ENCODE measurements around the gene SP140L. TPM values are rescaled to one million over a fixed set of nuclear protein-coding genes. Genes with fewer than 3 reads are reported as not detected.
"Not testable (repeated sequence)": the region's sequence is repeated elsewhere in the genome, so short reads cannot be mapped to it uniquely, and the experiment has no call there.

Gene SP140L
- total and polyA plus RNA-seq, 4 experiments from 2014 or later = 24.1 to 102 (median 67.9) TPM

GRCh38 chr2:230409316-230409715 is 82.3 kb downstream of the SP140L start:
- Mint-ChIP-seq H3K4me1 (peaks cover 36 to 66% (median 50%) of the 10 kb centered on the region in 4 donors), H3K36me3 (peaks cover 30 to 38% of the 10 kb centered on the region in 2 donors), H3K27ac (peak overlapping the region; percentile 78 to 99 (median 84))
- H3K4me3 Mint-ChIP-seq; H3K27me3 Mint-ChIP-seq; DNase-seq; H3K9me3 ChIP-seq (ENCODE audit: control insufficient read depth in 1 of 2, low read length in 2 of 2); intact Hi-C loops (cut with micrococcal nuclease); H3K4me3 ChIP-seq (ENCODE audit: low read length in 2 of 2); H3K9me3 Mint-ChIP-seq; H3K27me3 ChIP-seq (ENCODE audit: insufficient read depth, low read length): not testable (repeated sequence)
- ChIA-PET POLR2A (ENCODE audit: partially characterized antibody) (interaction anchor here (1.3 to 3.2 kb wide), 4 partner anchors 8 to 184 kb away, joined by 4 to 16 read pairs (median 8); partner anchors contain the start of gene SP140), CTCF (ENCODE audit: partially characterized antibody) (interaction anchor here (1.2 kb wide), 1 partner anchor 207 kb away, joined by 4 read pairs; no protein-coding TSS in a partner anchor)
- Histone ChIP-seq H3K36me3 (ENCODE audit: insufficient read depth, low read length) (peaks cover 12% of the 10 kb centered on the region), H3K4me1 (ENCODE audit: insufficient read depth, low read length) (peaks cover 51% of the 10 kb centered on the region), H3K27ac (ENCODE audit: low read depth, low read length) (peak overlapping the region; percentile 21)

DNA sequence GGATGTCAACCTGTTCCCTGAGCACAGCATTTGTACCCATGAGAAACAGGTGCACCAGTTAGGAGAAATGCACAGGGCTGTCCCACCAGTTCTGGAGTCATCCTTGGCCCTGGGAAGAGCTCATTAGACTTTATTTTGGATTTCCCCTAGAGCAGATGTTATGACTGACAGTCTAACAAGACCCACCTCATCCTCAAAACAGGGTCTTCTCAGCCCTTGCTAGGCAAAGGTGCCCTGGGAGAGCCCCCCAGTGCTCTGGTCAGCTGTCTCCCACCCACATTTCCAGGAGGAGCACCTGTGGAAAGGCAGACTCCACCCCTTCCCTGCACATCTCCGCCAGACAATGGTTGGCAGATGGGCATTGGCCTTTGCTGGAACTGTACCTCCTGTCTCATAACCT is 83.3 kb downstream of the SP140L start:
- peaks cover 39 to 76% (median 58%) of the 10 kb centered on the region in 4 donors for H3K4me1 Mint-ChIP-seq
- peak overlapping the region; percentile 77 to 99 (median 99) for H3K27ac Mint-ChIP-seq
- peak overlapping the region; percentile 88 for H3K27ac ChIP-seq (ENCODE audit: low read depth, low read length)
- H3K27me3 ChIP-seq (ENCODE audit: insufficient read depth, low read length) = no peaks in the 10 kb centered on the region
- H3K4me1 ChIP-seq (ENCODE audit: insufficient read depth, low read length) = peaks cover 61% of the 10 kb centered on the region
- H3K36me3 ChIP-seq (ENCODE audit: insufficient read depth, low read length) = peaks cover 2% of the 10 kb centered on the region
- ChIA-PET POLR2A (ENCODE audit: partially characterized antibody) (interaction anchor here (0.5 to 3.2 kb wide), 11 partner anchors 13 to 252 kb away, joined by 3 to 16 read pairs (median 4); partner anchors contain the start of gene SP140), CTCF (ENCODE audit: partially characterized antibody) (interaction anchor here (0.5 to 1.2 kb wide), 3 partner anchors 58 to 208 kb away, joined by 3 to 4 read pairs (median 3); no protein-coding TSS in a partner anchor)
- no peaks in the 10 kb centered on the region for H3K9me3 ChIP-seq (ENCODE audit: control insufficient read depth in 1 of 2, low read length in 2 of 2)
- DNase-seq = no peak
- peaks cover 22 to 30% of the 10 kb centered on the region in 2 donors for H3K36me3 Mint-ChIP-seq
- intact Hi-C loops (cut with micrococcal nuclease) = loop anchor here (2.0 to 10.0 kb wide), 4 partner anchors 83 to 343 kb away; partner anchors contain the start of genes CAB39, SLC16A14 and SP140L
- no peak overlapping the region for H3K4me3 ChIP-seq (ENCODE audit: low read length in 2 of 2)
- no peaks in the 10 kb centered on the region for H3K9me3 Mint-ChIP-seq
- H3K27me3 Mint-ChIP-seq = no peaks in the 10 kb centered on the region
- peak overlapping the region; percentile 97 to 100 (median 100) for H3K4me3 Mint-ChIP-seq

DNA sequence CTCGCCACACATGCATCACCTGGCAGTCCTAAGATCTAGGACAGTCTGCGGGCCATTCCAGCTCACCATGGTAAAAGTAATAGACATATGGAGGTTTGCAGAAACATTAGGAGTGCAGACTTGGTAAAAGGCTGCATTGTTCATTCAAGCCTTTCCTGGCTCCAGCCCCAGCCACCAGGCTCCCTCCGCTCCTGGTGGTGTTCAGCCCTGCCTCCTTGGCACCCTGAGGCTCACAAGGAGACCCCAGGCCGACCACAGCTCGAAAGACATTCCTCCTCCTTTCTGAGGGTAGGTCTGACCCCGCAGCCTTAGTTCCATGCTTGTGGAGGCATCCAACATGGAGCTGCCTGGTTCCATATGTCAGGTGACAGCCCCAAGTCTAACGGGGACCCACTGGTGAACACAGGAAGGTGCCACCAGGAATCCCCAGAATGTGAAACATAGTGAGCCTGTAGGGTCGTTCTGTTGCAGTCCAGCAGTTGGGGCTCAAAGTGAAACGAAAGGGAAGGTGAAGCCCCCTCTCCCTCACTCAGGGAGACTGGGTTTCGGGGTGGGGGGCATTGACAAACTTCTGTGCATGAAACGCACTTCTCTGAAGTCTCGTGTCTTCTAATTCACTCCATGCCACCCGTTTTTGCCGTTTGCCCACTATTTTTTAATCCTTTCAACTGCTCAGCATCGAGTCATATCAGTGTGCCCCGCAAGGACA is 84.0 kb downstream of the SP140L start:
- Histone ChIP-seq H3K4me3 (ENCODE audit: low read length in 2 of 2) (peak overlapping the region; percentile 83 to 89), H3K27ac (ENCODE audit: low read depth, low read length) (peak overlapping the region; percentile 88), H3K4me1 (ENCODE audit: insufficient read depth, low read length) (peaks cover 67% of the 10 kb centered on the region), H3K27me3 (ENCODE audit: insufficient read depth, low read length) (no peaks in the 10 kb centered on the region), H3K36me3 (ENCODE audit: insufficient read depth, low read length) (no peaks in the 10 kb centered on the region), H3K9me3 (ENCODE audit: control insufficient read depth in 1 of 2, low read length in 2 of 2) (no peaks in the 10 kb centered on the region)
- H3K27ac Mint-ChIP-seq = peak overlapping the region; percentile 96 to 100 (median 99)
- peaks cover 43 to 83% (median 63%) of the 10 kb centered on the region in 4 donors for H3K4me1 Mint-ChIP-seq
- ChIA-PET POLR2A (ENCODE audit: partially characterized antibody) (interaction anchor here (0.5 to 3.2 kb wide), 17 partner anchors 13 to 251 kb away, joined by 3 to 16 read pairs (median 4); partner anchors contain the start of genes SP110, SP140 and SP140L), CTCF (ENCODE audit: partially characterized antibody) (interaction anchor here (0.5 to 1.1 kb wide), 3 partner anchors 37 to 199 kb away, joined by 3 read pairs; no protein-coding TSS in a partner anchor)
- no peaks in the 10 kb centered on the region for H3K9me3 Mint-ChIP-seq
- DNase-seq = no peak
- peak overlapping the region; percentile 97 to 100 (median 100) for H3K4me3 Mint-ChIP-seq
- intact Hi-C loops (cut with micrococcal nuclease) = loop anchor here (2.0 to 10.0 kb wide), 4 partner anchors 84 to 344 kb away; partner anchors contain the start of genes CAB39, SLC16A14 and SP140L
- H3K27me3 Mint-ChIP-seq = no peaks in the 10 kb centered on the region
- peaks cover 14 to 23% of the 10 kb centered on the region in 2 donors for H3K36me3 Mint-ChIP-seq

DNA sequence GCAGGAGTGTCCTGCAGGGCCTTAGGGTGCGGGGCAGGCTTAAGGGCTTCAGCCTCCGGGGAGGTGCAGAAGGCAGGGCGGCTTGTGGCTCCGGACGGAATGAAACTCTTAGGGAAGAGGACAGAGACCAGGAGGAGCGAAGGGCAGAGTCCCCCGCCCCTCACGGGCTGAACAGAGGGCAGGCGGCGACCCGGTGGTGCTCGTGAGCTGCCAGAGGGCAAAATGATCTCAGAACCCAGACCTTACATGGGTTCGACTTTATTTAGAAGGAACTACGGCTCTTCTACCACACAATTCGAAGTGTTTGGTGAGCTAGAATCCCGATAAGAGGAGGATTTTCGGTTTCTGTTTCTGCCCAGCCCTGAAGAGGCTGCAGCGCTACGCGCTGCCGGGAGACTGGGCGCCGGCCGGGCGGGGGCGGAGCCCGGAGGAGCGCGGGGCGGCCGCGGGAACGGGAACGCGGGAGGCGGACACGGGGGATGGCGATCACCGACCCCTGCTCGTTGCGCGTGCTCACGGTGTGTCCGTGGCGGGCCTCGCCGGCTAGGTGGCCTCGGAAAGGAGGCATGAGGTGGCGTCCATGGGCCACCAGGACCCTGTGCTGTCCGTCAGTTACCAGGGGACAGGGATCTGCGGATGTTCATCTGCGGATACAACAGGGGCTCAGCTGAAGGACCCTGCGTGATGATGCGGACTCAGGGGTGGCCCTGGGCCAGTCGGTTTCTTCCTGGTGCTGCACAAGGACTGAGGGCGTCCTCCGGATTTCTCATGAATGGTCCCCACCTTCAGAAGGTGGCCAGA is 84.8 kb downstream of the SP140L start:
- H3K9me3 Mint-ChIP-seq = no peaks in the 10 kb centered on the region
- peak overlapping the region; percentile 97 to 100 (median 100) for H3K4me3 Mint-ChIP-seq
- intact Hi-C loops (cut with micrococcal nuclease) = loop anchor here (2.0 to 10.0 kb wide), 4 partner anchors 85 to 344 kb away; partner anchors contain the start of genes CAB39, SLC16A14 and SP140L
- CTCF ChIA-PET (ENCODE audit: partially characterized antibody) = interaction anchor here (0.7 to 1.0 kb wide), 3 partner anchors 37 to 199 kb away, joined by 3 to 4 read pairs (median 3); no protein-coding TSS in a partner anchor
- peak overlapping the region; percentile 96 to 100 (median 99) for H3K27ac Mint-ChIP-seq
- no peaks in the 10 kb centered on the region for H3K27me3 Mint-ChIP-seq
- peaks cover 41 to 91% (median 62%) of the 10 kb centered on the region in 4 donors for H3K4me1 Mint-ChIP-seq
- DNase-seq = peak; percentile 61 to 74 (median 66)
- POLR2A ChIA-PET (ENCODE audit: partially characterized antibody) = interaction anchor here (0.7 to 3.2 kb wide), 14 partner anchors 14 to 192 kb away, joined by 3 to 16 read pairs (median 4); partner anchors contain the start of genes SP110, SP140 and SP140L
- no peaks in the 10 kb centered on the region for H3K27me3 ChIP-seq (ENCODE audit: insufficient read depth, low read length)
- no peaks in the 10 kb centered on the region for H3K9me3 ChIP-seq (ENCODE audit: control insufficient read depth in 1 of 2, low read length in 2 of 2)
- peak overlapping the region; percentile 83 to 89 for H3K4me3 ChIP-seq (ENCODE audit: low read length in 2 of 2)
- peaks cover 7 to 26% of the 10 kb centered on the region in 2 donors for H3K36me3 Mint-ChIP-seq
- no peaks in the 10 kb centered on the region for H3K36me3 ChIP-seq (ENCODE audit: insufficient read depth, low read length)
- peaks cover 67% of the 10 kb centered on the region for H3K4me1 ChIP-seq (ENCODE audit: insufficient read depth, low read length)
- peak overlapping the region; percentile 88 for H3K27ac ChIP-seq (ENCODE audit: low read depth, low read length)

DNA sequence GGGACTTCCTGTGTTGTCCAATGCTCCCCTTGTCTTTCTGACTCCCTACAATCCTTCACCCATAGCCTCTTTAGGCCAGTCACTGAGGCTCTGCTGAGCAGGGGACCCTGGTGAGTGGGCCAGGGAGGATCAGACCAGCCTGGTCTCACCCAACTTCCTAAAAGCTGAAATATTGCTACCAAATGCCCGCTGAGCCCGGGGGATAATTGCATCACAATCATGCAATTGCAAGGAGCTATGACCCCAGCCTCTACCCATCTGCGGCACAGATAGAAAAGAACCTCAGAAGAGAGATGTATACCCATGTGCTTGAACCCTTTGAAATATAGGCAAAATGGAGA is 85.3 kb downstream of the SP140L start:
- Histone ChIP-seq H3K4me1 (ENCODE audit: insufficient read depth, low read length) (peaks cover 67% of the 10 kb centered on the region), H3K27me3 (ENCODE audit: insufficient read depth, low read length) (no peaks in the 10 kb centered on the region), H3K9me3 (ENCODE audit: control insufficient read depth in 1 of 2, low read length in 2 of 2) (no peaks in the 10 kb centered on the region), H3K36me3 (ENCODE audit: insufficient read depth, low read length) (no peaks in the 10 kb centered on the region), H3K27ac (ENCODE audit: low read depth, low read length) (peak overlapping the region; percentile 88), H3K4me3 (ENCODE audit: low read length in 2 of 2) (peak overlapping the region; percentile 83 to 89)
- peaks cover 2 to 24% of the 10 kb centered on the region in 2 donors for H3K36me3 Mint-ChIP-seq
- H3K4me1 Mint-ChIP-seq = peaks cover 41 to 89% (median 62%) of the 10 kb centered on the region in 4 donors
- peak overlapping the region; percentile 97 to 100 (median 100) for H3K4me3 Mint-ChIP-seq
- H3K9me3 Mint-ChIP-seq = no peaks in the 10 kb centered on the region
- intact Hi-C loops (cut with micrococcal nuclease) = loop anchor here (5.0 to 10.0 kb wide), 2 partner anchors 302 to 345 kb away; partner anchors contain the start of genes CAB39 and SLC16A14
- no peak for DNase-seq
- CTCF ChIA-PET (ENCODE audit: partially characterized antibody) = interaction anchor here (0.7 to 1.0 kb wide), 3 partner anchors 36 to 199 kb away, joined by 3 to 4 read pairs (median 3); no protein-coding TSS in a partner anchor
- no peaks in the 10 kb centered on the region for H3K27me3 Mint-ChIP-seq
- H3K27ac Mint-ChIP-seq = peak overlapping the region; percentile 96 to 100 (median 99)
- POLR2A ChIA-PET (ENCODE audit: partially characterized antibody) = interaction anchor here (0.8 to 3.2 kb wide), 10 partner anchors 9 to 193 kb away, joined by 3 to 16 read pairs (median 6); partner anchors contain the start of genes SP110, SP140 and SP140L

DNA sequence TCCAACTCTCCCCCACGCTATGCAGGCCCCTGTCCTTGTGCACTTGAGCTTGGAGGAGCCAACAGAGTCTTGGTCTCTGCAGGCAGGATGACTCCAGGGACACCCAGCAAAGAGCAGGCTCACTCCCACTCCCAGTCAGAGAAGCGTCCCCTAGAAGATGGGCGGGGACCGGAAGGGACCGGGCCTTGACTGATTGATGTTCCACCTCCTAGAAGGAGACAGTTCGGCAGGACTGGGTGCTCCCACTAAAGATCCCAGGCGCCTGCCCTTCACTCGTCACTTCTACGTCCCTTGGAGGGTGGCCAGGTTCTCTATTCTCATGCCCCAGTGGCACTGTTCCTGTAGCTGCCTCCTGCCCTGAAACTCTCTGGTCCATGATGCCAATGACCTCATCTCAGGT is 85.9 kb downstream of the SP140L start:
- Mint-ChIP-seq H3K9me3 (no peaks in the 10 kb centered on the region), H3K4me3 (peak overlapping the region; percentile 97 to 100 (median 100)), H3K4me1 (peaks cover 40 to 91% (median 60%) of the 10 kb centered on the region in 4 donors), H3K36me3 (peaks cover 5 to 28% of the 10 kb centered on the region in 2 donors), H3K27ac (peak overlapping the region; percentile 96 to 100 (median 99)), H3K27me3 (no peaks in the 10 kb centered on the region)
- Histone ChIP-seq H3K36me3 (ENCODE audit: insufficient read depth, low read length) (no peaks in the 10 kb centered on the region), H3K27me3 (ENCODE audit: insufficient read depth, low read length) (no peaks in the 10 kb centered on the region), H3K9me3 (ENCODE audit: control insufficient read depth in 1 of 2, low read length in 2 of 2) (no peaks in the 10 kb centered on the region), H3K4me3 (ENCODE audit: low read length in 2 of 2) (peak overlapping the region in 1 of 2 donors; percentile 83), H3K27ac (ENCODE audit: low read depth, low read length) (no peak overlapping the region), H3K4me1 (ENCODE audit: insufficient read depth, low read length) (peaks cover 67% of the 10 kb centered on the region)
- ChIA-PET POLR2A (ENCODE audit: partially characterized antibody) (interaction anchor here (1.2 to 2.1 kb wide), 4 partner anchors 9 to 193 kb away, joined by 3 to 6 read pairs (median 6); partner anchors contain the start of gene SP110), CTCF (ENCODE audit: partially characterized antibody) (no interaction called here)
- DNase-seq = no peak
- intact Hi-C loops (cut with micrococcal nuclease) = loop anchor here (5.0 to 10.0 kb wide), 2 partner anchors 302 to 346 kb away; partner anchors contain the start of genes CAB39 and SLC16A14
